T47D (cell line): ENCODE data around the gene NREP.
A peak's percentile ranks its signal among the peaks of the same experiment; 100 is the strongest.

Experiments
- DNase-seq, 2 experiments: peaks; one replicate each; pipeline versions ENCODE4 v3.0.0 to v3.0.0-alpha.2; 2011 to 2012; ENCODE audit warnings: low read depth in 1 of 2, low spot score in 1 of 2
- JUND ChIP-seq: IDR thresholded peaks from 2 replicates; pipeline ENCODE4 v1.6.1; 2012; ENCODE audit warnings: low read depth
- in situ Hi-C: cut with HindIII; loops from 2 replicates; pipeline ENCODE4 v1.10.0; 2016; ENCODE audit warnings: low sequenced_read_pairs, low pct_unique_long_range_greater_than_20kb

The NREP gene

DNA sequence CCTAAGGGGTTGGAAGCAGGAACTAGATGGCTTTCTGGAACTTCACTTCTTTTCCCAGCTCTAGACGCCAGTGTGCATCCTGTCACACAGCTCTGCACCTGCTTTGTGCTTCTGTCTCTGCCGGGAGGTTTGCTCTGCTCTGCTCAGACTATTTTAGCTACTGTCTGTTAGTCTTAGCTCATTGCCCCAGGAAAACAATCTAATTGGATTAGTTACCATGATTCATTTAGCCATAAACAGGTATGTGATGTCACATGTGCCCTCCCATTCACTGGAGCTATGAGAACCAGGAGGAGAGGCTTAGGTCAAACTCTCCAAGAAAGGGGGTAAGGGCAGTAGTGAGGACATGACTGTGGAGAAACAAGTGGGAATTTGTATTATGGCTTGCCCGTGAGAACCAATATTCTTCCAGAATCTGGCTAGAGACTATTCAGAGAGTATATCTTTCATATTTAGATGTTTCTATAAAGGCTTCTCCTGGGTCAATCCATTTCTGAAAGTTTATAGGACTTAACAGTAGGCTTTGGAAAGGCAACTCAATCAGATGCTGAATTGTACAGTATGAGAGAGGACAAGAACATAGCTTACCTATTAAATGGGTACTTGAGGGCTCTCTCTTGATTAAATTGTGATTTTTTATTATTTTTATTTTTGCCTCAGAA, 22.4 kb upstream of the NREP start:
- TF ChIP-seq JUND = no peak
- DNase-seq = no peak
- in situ Hi-C loops = no loop called here

DNA sequence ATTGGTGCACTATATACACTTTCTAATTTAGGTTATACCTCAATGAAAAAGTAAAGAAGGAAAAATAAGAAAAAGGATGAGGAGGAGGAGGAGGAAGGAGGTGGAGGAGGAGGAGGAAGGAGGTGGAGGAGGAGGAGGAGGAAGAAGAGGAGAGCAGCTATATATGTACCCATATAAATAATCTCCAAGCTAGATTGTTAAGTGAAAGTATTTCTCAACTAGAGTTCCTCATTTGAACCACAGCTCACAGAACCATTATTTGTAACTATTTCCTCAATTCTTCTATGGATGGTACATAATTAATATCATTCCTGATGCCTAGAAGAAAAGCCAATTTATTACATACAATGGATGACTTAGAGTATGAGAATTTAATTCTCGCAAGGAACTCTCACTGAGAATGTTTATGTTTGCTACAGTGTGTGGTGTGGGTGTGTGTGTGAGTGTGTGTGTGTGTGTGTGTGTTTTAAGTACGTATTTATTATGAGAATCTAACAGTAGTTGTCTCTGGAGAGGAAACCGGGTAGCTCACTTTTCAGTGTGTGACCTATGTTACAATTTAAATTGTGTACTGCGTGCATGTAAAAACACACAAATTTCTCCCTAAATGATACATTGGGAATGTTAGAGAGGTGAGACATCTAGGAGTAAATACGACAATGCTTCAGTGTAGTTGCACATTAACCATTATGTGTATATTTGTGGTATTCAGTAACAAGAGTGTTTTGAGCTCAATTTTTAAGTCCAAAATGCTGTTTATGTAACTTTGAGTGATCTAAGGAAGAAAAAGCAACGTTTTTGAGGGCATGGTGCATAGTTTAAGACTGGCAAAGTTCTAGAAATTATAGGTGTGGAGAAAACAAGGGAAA, 20.2 kb upstream of the NREP start:
- no peak for TF ChIP-seq JUND
- in situ Hi-C loops = no loop called here

DNA sequence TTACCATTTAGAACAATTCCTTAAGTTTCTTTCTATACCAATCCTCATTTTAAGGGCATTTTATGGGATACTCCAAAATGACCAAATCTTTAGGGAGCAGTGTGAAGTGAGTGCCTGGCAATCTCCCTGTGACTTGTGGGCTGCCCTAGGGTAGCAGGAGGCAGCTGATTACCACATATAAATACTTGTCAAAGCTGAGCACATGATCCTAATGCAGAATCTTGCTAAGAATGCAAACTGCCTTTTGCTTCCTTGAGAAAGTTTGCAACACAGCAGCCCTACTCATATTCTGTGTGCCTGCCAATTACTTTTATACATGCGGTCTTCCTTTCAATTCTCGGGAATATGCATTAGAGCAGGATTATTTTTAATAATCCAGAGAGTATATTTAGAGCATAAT, 18.2 kb upstream of the NREP start:
- no peak for DNase-seq
- TF ChIP-seq JUND = no peak

More for the DNA sequence above, 20.2 kb upstream of the NREP start:
- DNase-seq = no peak

DNA sequence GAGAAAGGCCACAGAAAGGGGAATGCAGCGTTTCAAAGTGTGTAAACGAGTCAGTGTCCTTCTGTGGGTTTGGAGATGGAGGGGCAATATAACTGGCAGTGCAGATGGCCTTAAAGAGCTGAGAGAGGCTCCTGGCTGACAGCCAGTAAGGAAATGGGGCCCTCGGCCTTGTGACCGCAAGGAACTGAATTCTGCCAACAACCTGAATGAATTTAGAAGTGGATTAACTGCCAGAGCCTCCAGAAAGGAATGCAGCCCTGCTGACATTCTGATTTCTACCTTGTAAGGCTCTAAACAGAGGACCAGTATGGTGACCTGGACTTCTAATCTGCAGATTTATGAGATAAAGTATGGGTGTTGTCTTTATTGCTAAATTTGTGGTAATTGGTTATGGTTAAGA, 17.5 kb upstream of the NREP start:
- DNase-seq = peak in 1 of 2 experiments; percentile 62
- no peak for TF ChIP-seq JUND
- in situ Hi-C loops = no loop called here

More for the DNA sequence above, 18.2 kb upstream of the NREP start:
- in situ Hi-C loops = no loop called here

DNA sequence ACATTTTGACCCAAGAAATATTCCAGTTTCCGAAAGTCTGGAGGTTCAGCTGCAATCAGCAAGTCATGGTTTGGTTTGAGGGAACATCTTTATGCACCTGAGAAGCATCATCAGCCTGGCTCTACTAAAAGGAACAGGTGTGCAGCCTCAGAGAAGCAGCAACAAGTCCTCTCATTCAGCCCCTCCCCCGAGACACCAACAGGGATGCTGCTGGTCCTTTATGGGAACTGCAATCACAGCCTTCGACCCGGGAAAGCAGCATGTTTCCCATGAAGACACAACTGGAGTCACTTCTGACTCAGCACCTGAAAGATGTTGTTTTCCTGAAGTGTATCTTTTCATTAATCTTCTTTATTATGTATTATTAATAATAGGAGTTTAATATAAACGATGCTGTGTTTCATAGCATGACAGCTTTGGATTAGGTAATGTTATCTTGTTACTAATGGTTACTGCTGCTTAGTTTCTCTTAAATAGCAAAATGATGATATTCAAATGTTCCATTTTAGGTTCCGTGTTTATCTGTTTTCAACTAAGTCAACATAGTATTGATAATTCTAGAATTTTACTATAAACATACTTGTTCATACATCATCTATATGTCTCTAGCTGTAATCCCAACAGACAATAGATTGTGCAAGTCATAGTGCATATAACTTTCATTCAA, 15.6 kb upstream of the NREP start:
- peak in 1 of 2 experiments; percentile 53 for DNase-seq
- no peak for TF ChIP-seq JUND
- in situ Hi-C loops = no loop called here

DNA sequence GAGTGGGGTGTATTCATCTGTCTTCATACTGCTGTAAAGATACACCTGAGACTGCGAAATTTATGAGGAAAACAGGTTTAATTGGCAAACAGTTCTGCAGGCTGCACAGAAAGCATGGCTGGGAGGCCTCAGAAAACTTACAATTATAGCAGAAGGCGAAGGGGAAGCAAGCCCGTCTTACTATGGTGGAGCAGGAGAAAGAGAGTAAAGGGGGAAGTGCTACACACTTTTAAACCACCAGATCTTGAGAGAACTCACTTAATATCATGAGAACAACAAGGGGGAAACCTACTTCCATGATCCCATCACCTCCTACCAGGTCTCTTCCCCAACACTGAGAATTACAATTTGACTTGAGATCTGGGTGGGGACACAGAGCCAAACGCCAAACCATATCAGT, 12.5 kb upstream of the NREP start:
- TF ChIP-seq JUND = no peak
- no peak for DNase-seq
- in situ Hi-C loops = no loop called here

DNA sequence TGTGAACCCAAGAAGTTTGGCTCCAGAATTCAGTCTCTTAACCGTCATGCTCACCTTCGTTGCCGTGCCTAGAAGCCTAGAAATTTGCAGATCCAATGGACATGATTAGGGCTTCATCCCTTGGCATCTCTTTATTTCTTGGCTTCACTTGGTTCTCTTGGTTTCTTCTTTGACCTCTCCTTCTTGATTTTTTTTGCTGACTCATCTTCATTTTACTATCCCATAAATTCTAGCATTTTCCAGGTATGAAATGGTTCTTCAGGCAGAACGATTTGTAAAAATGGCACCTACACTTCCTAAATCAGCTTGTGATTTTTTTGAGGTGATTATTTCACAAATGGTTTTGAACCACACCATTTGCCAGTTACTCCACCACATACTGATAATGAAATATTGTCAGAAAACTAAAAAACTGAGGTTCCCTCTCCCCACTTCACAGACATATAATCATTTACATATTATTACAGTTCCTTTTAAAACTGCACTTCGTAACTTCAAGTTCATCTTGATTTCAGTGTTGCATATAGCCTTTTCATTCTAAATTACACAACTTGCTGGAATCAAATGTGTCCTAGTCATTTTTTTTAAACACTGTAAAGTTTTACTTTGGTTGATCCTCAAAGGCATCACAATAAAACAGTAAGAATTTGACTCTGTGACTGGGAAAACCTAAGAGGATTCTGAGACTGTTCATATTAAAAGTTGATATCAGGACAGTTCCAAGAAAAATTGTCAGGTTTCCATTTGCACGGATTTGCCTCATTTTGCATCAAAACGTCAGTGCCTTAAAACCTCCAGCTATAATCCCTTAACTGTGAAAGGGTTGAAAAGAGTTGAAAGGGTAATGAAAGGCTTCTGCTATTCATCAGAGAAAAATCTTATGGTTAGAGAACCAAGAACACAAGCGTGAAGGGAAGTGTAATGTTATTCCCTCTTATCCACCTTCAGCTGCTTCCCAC, 8.9 kb upstream of the NREP start:
- in situ Hi-C loops = no loop called here
- TF ChIP-seq JUND = no peak

DNA sequence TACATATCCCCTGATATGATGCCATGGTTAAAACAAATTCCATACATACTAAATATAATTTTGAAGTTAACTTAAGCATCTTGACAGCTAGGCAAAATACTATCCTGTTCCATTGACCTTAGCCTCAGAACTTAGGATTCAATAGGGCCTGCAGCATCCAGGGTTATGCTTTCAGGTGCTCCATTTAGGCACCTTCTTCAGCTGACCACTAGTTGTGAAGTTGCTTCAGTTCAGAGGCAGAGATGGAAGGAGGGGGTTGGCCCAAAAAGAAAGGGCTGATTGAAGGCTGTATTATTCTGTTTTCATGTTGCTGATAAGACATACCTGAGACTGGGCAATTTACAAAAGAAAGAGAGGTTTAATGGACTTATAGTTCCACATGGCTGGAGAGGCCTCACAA, 7.0 kb upstream of the NREP start:
- no peak for TF ChIP-seq JUND
- in situ Hi-C loops = no loop called here
- no peak for DNase-seq

More for the DNA sequence above, 8.9 kb upstream of the NREP start:
- DNase-seq = no peak

DNA sequence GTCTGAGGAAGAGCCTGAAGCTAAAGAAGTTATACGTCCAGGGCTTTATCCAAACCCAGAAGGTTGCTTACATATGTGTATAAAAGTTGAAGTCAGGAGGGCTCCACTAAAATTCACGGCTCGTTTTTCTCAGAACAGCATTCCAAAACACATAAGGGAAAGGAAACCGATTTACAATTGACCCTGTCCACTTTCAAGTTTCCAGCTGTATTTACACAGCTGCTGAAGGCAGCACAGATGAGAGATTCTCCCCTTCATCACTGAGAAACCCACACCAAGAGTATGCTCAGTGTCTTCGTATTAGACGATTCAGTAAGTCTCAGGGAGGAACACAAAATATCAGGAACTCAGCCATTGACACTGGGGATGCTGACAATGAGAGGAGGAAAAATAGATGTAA, 5.9 kb upstream of the NREP start:
- DNase-seq = no peak
- in situ Hi-C loops = no loop called here
- TF ChIP-seq JUND = no peak

DNA sequence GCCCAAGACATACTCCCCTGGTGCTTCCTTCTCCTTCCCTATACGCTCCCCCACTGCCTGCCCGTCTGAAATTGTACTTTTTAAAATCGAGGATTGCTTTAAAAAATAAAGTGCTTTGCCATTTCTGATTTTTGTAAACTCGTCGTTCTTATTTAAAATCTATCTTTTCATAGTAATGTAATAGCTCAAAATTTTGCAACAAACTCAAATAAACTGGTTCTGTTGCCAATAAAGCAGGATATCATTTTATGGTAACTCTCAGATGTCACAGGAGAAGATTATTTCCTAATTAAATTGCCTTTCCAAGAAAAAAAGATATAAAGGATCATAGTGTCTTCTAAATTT, 1.3 kb upstream of the NREP start:
- no peak for TF ChIP-seq JUND
- no peak for DNase-seq
- in situ Hi-C loops = no loop called here

DNA sequence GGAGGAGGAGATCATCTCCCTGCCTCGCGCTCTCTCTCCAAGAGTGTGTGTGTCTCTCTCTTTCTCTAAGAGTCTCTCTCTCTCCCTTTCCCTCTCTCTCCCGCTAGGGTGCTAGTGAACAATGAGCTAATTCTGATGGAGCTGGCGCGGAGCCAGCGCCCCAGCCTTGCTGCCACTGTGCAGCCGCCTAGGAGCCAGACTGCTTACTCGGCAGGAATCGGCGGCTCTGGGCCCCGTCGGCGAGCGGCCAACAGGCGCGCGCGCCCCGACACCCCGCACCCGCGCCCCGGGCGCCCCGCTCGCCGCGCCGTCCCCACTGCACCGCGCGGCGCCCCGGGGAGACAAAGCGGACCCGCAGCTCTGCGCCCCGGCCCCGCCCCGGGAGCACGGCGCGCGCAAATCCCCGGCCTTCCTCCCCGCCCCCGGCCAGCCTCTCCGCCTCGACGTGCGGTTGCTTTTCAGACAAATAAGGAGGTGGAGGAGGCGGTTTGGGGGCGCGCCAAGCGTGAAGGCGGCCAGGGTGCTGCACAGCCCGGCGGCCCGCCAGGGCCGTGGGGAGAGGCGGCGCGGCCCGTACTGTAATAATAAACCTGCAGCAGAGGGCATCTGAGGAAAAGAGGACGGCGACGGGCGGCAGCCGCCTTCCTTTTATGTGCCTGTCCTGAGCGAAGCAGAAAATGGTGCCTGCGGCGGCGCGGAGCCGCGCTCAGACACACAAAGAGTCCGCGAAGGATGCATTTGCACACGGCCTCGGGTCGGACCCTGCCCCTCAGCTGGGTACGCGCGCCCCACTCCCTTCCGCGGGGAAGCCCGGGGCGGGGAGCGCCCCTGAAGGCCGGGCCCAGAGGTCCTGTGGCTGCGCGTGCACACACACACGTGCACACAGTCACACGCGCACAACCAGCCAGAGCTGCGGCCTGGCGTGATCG, 625 bp upstream of the NREP start:
- in situ Hi-C loops = no loop called here
- peak; percentile 86 to 94 for DNase-seq
- TF ChIP-seq JUND = no peak

DNA sequence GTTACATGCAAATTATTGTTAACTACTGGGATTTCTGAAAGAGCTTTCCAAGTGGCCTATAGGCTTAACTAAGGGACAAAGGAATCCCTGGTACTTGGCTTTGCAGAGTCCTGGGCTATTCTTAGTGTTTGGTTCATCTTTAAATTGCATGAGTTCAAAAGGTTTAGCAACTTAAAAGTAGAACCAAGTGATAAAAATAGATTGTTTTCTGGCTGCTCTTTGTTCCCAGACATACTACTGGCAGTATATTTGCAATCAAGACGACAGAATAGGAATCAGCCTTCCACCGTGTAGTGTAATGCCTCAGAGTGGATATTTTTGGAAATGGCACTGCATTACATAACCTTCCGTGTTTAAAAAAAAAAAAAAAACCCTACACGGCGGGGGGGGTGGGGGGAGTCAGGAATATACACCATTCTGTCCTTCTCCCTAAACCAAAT, 1.0 kb downstream of the NREP start:
- no peak for DNase-seq
- in situ Hi-C loops = no loop called here
- no peak for TF ChIP-seq JUND
